ENCODE measurements around the gene BMP2K. TPM values are rescaled to one million over a fixed set of nuclear protein-coding genes. Genes with fewer than 3 reads are reported as not detected.

Gene BMP2K
- total RNA-seq, 2 experiments from 2014 or later: 10.3 to 12.4 TPM

DNA sequence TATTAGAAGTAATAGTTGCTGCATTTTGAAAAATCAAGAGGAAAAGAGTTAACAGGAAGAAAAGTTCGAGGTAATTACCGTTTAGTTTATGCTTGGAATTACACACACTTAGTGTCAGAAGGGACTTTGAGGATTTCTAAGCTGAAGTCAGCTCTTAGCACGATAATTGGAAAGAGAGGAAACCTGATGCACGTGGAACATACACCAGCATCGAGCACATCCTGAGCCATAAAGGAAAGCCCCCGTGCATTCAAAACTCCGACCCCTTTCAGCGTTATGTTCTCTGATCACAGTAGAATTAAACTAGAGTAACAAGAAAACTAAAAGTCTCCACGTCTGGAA is 163.5 kb downstream of the BMP2K start:
- DNase-seq (peak; percentile 28), ATAC-seq (peak; percentile 34)
- peaks cover 3% of the 10 kb centered on the region for H3K27me3 Mint-ChIP-seq
- H3K9me3 Mint-ChIP-seq: no peaks in the 10 kb centered on the region
- peaks cover 40% of the 10 kb centered on the region for H3K4me1 Mint-ChIP-seq (ENCODE audit: low read depth)
- CTCF ChIA-PET: interaction anchor here (1.1 to 2.1 kb wide), 2 partner anchors 13 to 1263 kb away, joined by 3 to 13 read pairs; no protein-coding TSS in a partner anchor
- H3K36me3 Mint-ChIP-seq (ENCODE audit: low read depth): peaks cover 5% of the 10 kb centered on the region
- intact Hi-C loops (cut with micrococcal nuclease): no loop called here
- peak overlapping the region; percentile 80 for H3K27ac Mint-ChIP-seq
- POLR2A ChIA-PET: interaction anchor here (1.2 kb wide), 1 partner anchor 25 kb away, joined by 3 read pairs; no protein-coding TSS in a partner anchor
- TF ChIP-seq, protein P1, sequence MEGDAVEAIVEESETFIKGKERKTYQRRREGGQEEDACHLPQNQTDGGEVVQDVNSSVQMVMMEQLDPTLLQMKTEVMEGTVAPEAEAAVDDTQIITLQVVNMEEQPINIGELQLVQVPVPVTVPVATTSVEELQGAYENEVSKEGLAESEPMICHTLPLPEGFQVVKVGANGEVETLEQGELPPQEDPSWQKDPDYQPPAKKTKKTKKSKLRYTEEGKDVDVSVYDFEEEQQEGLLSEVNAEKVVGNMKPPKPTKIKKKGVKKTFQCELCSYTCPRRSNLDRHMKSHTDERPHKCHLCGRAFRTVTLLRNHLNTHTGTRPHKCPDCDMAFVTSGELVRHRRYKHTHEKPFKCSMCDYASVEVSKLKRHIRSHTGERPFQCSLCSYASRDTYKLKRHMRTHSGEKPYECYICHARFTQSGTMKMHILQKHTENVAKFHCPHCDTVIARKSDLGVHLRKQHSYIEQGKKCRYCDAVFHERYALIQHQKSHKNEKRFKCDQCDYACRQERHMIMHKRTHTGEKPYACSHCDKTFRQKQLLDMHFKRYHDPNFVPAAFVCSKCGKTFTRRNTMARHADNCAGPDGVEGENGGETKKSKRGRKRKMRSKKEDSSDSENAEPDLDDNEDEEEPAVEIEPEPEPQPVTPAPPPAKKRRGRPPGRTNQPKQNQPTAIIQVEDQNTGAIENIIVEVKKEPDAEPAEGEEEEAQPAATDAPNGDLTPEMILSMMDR (IDR thresholded peaks at IDR 0.05): no peak
- peak overlapping the region; percentile 97 for H3K4me3 Mint-ChIP-seq

- POLR2A ChIA-PET: no interaction called here
- H3K4me3 Mint-ChIP-seq: no peak overlapping the region
- ATAC-seq: no peak
These were observed 164.6 kb downstream of the BMP2K start for GRCh38 chr4:78940752-78941151.

GRCh38 chr4:78944381-78944780 is 168.2 kb downstream of the BMP2K start:
- TF ChIP-seq, protein P1 (IDR thresholded peaks at IDR 0.05): no peak
- ChIA-PET CTCF (interaction anchor here (1.0 kb wide), 1 partner anchor 8 kb away, joined by 6 read pairs; no protein-coding TSS in a partner anchor), POLR2A (no interaction called here)
- Mint-ChIP-seq H3K9me3 (no peaks in the 10 kb centered on the region), H3K27me3 (peaks cover 27% of the 10 kb centered on the region), H3K36me3 (ENCODE audit: low read depth) (no peaks in the 10 kb centered on the region), H3K27ac (no peak overlapping the region), H3K4me3 (no peak overlapping the region), H3K4me1 (ENCODE audit: low read depth) (peaks cover 21% of the 10 kb centered on the region)
- DNase-seq (no peak), ATAC-seq (no peak)
- intact Hi-C loops (cut with micrococcal nuclease): no loop called here

More at GRCh38 chr4:78940752-78941151, 164.6 kb downstream of the BMP2K start:
- TF ChIP-seq, protein P1 (IDR thresholded peaks at IDR 0.05): no peak
- H3K27ac Mint-ChIP-seq: no peak overlapping the region
- CTCF ChIA-PET: interaction anchor here (2.1 kb wide), 1 partner anchor 12 kb away, joined by 13 read pairs; no protein-coding TSS in a partner anchor
- peaks cover 9% of the 10 kb centered on the region for H3K27me3 Mint-ChIP-seq
- intact Hi-C loops (cut with micrococcal nuclease): no loop called here
- H3K36me3 Mint-ChIP-seq (ENCODE audit: low read depth): peaks cover 5% of the 10 kb centered on the region
- DNase-seq: peak; percentile 20
- H3K9me3 Mint-ChIP-seq: no peaks in the 10 kb centered on the region
- H3K4me1 Mint-ChIP-seq (ENCODE audit: low read depth): peaks cover 41% of the 10 kb centered on the region

DNA sequence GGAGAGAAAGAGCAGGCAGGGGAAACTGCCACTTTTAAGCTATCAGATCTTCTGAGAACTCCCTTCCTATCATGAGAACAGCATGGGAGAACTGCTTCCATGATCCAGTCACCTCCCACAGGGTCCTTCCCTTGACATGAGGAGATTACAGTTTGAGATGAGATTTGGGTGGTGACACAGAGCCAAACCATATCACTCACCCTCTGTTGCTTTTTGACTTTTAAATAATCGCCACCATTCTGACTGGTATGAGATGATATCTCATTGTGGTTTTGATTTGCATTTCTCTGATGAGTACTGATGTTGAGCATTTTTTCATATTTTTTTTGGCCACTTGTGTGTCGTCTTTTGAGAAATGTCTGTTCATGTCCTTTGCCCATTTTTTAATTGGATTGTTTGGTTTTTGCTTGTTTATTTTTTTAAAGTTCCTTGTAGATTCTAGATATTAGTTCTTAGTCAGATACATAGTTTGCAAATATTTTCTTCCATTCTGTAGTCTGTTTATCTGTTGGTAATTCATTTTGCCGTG is 169.6 kb downstream of the BMP2K start:
- CTCF ChIA-PET: no interaction called here
- H3K9me3 Mint-ChIP-seq: no peaks in the 10 kb centered on the region
- ATAC-seq: peak; percentile 61
- TF ChIP-seq, protein P1 (IDR thresholded peaks at IDR 0.05): no peak
- H3K4me1 Mint-ChIP-seq (ENCODE audit: low read depth): peaks cover 15% of the 10 kb centered on the region
- peak; percentile 23 for DNase-seq
- no peak overlapping the region for H3K4me3 Mint-ChIP-seq
- H3K27ac Mint-ChIP-seq: no peak overlapping the region
- H3K36me3 Mint-ChIP-seq (ENCODE audit: low read depth): no peaks in the 10 kb centered on the region
- POLR2A ChIA-PET: no interaction called here
- peaks cover 27% of the 10 kb centered on the region for H3K27me3 Mint-ChIP-seq
- intact Hi-C loops (cut with micrococcal nuclease): no loop called here

DNA sequence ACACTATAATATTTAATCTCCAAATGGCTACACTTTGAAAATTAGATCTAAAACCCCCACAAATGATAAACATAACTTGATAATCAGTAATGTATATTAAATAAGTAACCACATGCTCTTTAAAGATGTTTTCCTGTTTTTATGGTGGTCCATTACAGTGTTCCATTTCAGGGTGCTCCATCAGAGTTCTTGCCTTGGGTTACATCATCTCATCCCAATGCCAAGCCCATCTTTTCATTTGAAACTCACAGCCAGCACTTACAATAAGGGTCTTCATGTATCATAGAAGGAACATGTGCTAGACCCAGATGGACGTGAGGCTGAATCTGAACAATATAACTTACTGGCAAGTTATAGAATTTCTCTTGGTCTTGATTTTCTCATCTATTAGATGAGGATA is 173.6 kb downstream of the BMP2K start:
- intact Hi-C loops (cut with micrococcal nuclease): loop anchor here (5.0 kb wide), 2 partner anchors 628 to 1263 kb away; no protein-coding TSS in a partner anchor
- Mint-ChIP-seq H3K4me3 (no peak overlapping the region), H3K27me3 (peaks cover 26% of the 10 kb centered on the region), H3K9me3 (no peaks in the 10 kb centered on the region), H3K36me3 (ENCODE audit: low read depth) (no peaks in the 10 kb centered on the region), H3K27ac (no peak overlapping the region), H3K4me1 (ENCODE audit: low read depth) (peaks cover 7% of the 10 kb centered on the region)
- no peak for ATAC-seq
- ChIA-PET CTCF (no interaction called here), POLR2A (no interaction called here)
- TF ChIP-seq, protein P1 (IDR thresholded peaks at IDR 0.05): no peak
- DNase-seq: no peak

Data from activated CD8-positive, alpha-beta T cell treated with anti-CD3 and anti-CD28 coated beads for 36 hours (primary cell).